Activated CD8-positive, alpha-beta memory T cell treated with anti-CD3 and anti-CD28 coated beads for 36 hours (primary cell): ENCODE results near the gene PCDHGC3. TPM values are rescaled to one million over a fixed set of nuclear protein-coding genes. Genes with fewer than 3 reads are reported as not detected.

Experiments
- CTCF ChIA-PET: fragments of 350-600 bp; sonication (Branson Sonifier 250); formaldehyde crosslinking; loops from one replicate; lab custom pipeline; 2021; ENCODE audit warnings: antibody characterized with exemption; lab: Charles Lee
- POLR2A ChIA-PET: fragments of 350-600 bp; sonication (Branson Sonifier 250); formaldehyde crosslinking; loops from one replicate; lab custom pipeline; 2021; ENCODE audit warnings: antibody characterized with exemption; lab: Charles Lee
- total RNA-seq, 2 experiments: library from RNA; stranded (reverse); gene quantifications; one replicate each; pipeline ENCODE4 v1.2.3, GENCODE V29; 2021

The PCDHGC3 gene
- total RNA-seq, 2 experiments from 2014 or later: 0.13 TPM; not detected in 1

DNA sequence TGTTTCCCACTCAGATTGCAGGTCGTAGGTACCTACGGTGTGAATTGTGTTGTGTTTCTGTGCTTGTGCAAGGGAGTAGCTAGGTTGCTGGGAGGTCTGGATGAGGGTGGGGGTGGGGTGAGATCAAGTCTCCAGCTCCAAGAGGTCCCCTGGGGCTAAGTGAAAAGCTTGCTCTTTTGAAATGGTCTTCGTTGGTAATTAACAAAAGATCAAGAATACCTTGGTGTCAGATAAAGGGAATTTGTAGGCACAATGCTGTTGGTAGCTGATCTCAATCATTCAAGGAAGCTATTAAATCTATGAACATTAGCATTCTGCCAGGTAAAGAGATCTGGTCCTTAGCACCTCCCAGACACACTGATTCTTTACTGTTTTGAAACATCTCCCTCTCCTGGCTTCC is 8.1 kb downstream of the PCDHGC3 start:
- ChIA-PET CTCF (no interaction called here), POLR2A (no interaction called here)

DNA sequence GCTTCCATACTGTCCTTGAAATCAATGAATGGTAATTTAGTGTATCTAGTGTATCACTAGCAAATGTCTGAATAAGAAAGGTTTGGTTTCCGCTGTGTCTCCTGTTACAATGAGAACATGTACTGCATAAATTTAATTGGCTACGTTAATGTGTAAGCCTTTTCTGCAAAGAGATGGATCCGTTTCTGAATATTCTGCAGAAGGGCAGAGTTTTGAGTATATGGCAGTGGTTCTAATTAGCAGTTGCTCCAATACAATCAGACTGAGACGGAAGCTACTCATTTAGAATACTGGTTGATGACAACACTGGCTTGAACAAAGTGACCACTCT is 8.5 kb downstream of the PCDHGC3 start:
- ChIA-PET CTCF (no interaction called here), POLR2A (interaction anchor here (0.6 kb wide), 1 partner anchor 29 kb away, joined by 4 read pairs; no protein-coding TSS in a partner anchor)

DNA sequence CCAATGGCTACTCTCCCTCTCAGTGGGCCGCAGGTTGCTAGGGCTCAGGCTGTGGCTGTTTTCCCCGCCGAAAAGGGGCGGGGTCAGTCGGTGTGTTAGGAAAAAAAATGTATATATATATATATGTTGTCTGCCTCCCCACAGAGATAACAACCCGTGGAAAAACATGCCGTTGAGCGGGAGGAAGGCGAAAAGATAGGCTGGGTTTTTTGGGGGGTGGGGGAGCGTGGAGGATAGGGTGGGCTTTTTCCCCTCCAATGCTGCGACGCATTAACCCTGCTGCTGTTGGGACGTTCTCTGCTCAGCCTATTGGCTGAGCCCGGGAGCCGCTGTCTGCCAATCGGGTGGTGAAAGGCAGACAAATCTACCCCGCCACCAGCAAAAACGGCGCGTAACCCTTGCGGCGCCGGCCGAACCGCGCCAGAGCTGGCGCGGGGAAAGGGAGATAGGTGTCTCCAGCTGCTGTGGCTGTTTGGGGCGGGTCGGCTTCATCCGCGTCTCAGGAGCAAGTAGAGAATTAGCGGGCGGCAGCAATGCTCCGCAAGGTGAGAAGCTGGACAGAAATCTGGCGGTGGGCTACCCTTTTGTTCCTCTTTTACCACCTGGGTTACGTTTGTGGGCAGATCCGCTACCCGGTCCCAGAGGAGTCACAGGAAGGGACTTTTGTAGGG is 9.0 kb downstream of the PCDHGC3 start, which contains the start of gene PCDHGC4:
TSS of gene PCDHGC4 (plus strand) at position 390 of the 671 bp plus-strand sequence. CDS start at position 534, 144 bp downstream.
- CTCF ChIA-PET: interaction anchor here (1.1 to 1.2 kb wide), 2 partner anchors 28 to 73 kb away, joined by 3 to 5 read pairs; no protein-coding TSS in a partner anchor
- POLR2A ChIA-PET: interaction anchor here (0.6 kb wide), 1 partner anchor 28 kb away, joined by 4 read pairs; no protein-coding TSS in a partner anchor

DNA sequence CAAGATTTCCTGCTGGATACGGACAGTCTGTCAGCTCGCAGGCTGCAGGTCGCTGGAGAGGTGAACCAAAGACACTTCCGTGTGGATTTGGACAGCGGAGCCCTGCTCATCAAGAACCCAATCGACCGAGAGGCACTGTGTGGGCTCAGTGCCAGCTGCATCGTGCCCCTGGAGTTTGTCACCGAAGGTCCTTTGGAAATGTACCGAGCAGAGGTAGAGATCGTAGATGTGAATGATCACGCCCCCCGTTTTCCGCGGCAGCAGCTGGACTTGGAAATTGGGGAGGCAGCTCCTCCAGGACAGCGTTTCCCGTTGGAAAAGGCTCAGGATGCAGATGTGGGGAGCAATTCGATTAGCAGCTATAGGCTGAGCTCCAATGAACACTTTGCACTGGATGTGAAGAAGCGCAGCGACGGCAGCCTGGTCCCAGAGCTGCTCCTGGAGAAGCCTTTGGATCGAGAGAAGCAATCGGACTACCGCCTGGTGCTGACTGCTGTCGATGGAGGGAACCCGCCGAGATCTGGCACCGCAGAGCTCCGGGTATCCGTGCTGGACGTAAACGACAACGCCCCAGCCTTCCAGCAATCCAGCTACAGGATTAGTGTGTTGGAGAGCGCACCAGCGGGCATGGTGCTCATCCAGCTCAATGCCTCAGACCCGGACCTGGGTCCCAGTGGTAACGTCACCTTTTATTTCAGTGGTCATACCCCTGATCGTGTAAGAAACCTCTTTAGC is 9.7 kb downstream of the PCDHGC3 start:
- POLR2A ChIA-PET: interaction anchor here (0.6 kb wide), 1 partner anchor 271 kb away, joined by 3 read pairs; no protein-coding TSS in a partner anchor

DNA sequence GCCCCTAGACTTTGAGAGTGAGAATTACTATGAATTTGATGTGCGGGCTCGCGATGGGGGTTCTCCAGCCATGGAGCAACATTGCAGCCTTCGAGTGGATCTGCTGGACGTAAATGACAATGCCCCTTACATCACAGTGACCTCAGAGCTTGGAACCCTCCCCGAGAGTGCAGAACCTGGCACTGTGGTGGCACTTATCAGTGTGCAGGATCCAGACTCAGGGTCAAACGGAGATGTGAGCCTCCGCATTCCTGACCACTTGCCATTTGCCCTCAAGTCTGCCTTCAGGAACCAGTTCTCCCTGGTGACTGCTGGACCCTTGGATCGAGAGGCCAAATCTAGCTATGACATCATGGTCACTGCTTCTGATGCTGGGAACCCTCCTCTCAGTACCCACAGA is 10.3 kb downstream of the PCDHGC3 start:
- ChIA-PET POLR2A (interaction anchor here (0.6 kb wide), 1 partner anchor 272 kb away, joined by 3 read pairs; no protein-coding TSS in a partner anchor), CTCF (interaction anchor here (1.1 to 1.2 kb wide), 2 partner anchors 27 to 72 kb away, joined by 3 to 5 read pairs; no protein-coding TSS in a partner anchor)

More for the DNA sequence above, 9.7 kb downstream of the PCDHGC3 start:
- CTCF ChIA-PET: interaction anchor here (1.1 to 1.2 kb wide), 2 partner anchors 27 to 73 kb away, joined by 3 to 5 read pairs; no protein-coding TSS in a partner anchor

DNA sequence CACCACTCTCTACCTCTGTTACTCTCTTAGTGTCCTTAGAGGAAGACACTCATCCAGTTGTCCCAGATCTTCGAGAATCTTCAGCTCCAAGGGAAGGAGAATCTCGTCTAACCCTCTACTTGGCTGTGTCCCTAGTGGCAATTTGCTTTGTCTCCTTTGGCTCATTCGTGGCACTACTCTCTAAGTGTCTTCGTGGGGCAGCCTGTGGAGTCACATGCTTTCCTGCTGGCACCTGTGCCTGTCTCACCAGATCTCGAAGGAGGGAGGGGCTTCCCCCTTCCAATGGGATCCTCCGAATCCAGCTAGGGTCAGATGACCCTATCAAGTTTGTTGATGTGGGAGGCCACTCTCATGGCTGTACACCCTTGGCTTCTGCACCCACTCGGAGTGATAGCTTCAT is 11.4 kb downstream of the PCDHGC3 start:
- ChIA-PET CTCF (interaction anchor here (1.1 kb wide), 1 partner anchor 71 kb away, joined by 4 read pairs; no protein-coding TSS in a partner anchor), POLR2A (no interaction called here)

DNA sequence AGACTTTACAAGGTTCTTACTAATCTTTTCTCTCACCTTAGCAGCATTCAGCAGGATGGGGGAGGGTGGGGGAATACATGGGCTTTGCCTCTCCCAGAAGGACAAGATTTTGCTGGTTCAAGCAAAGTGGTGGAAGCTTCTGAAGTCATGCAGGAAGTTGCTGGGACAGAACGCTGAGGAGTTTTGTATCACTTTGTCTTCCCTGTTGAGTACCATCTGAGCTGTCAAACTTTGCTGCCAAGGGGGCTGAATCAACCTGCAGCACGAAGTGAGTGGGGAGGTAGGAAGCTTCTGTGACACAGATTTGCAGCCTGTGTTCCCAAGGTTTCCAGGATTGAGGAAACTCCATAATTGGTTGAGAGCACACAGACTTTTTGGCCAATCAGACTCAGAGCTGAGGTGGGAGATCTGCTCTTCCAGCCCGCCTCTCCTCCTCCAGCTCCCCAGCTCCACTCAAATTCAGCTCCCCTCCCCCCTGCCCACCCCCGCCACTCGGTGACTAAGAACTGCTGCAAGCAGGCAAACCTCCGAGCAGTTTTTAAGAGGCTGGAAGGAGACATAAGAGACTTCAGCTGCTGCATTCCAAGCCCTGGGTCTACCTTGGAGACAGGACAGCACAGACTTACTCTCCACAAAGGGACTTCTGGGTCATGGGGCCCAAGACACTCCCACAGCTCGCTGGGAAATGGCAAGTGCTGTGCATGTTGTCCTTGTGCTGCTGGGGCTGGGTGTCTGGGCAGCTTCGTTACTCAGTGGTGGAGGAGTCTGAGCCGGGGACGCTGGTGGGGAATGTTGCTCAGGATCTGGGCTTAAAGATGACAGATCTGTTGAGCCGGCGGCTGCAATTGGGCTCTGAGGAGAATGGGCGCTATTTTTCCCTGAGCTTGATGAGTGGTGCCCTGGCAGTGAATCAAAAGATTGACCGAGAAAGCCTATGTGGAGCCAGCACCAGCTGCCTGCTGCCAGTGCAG is 13.1 kb downstream of the PCDHGC3 start, which contains the start of gene PCDHGC5:
TSS of gene PCDHGC5 (plus strand) at position 491 of the 971 bp plus-strand sequence. CDS start at position 651, 160 bp downstream.
- ChIA-PET CTCF (interaction anchor here (1.2 kb wide), 1 partner anchor 24 kb away, joined by 3 read pairs; no protein-coding TSS in a partner anchor), POLR2A (no interaction called here)

DNA sequence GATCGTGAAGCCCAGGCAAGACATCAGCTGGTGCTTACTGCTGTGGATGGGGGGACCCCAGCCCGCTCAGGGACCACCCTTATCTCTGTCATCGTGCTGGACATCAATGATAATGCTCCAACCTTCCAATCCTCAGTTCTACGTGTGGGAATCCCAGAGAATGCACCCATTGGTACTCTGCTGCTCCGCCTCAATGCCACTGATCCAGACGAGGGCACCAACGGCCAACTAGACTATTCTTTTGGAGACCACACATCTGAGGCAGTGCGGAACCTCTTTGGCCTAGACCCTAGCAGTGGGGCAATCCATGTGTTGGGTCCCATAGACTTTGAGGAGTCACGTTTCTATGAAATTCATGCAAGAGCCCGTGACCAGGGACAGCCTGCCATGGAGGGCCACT is 14.1 kb downstream of the PCDHGC3 start:
- CTCF ChIA-PET: no interaction called here
- POLR2A ChIA-PET: no interaction called here

DNA sequence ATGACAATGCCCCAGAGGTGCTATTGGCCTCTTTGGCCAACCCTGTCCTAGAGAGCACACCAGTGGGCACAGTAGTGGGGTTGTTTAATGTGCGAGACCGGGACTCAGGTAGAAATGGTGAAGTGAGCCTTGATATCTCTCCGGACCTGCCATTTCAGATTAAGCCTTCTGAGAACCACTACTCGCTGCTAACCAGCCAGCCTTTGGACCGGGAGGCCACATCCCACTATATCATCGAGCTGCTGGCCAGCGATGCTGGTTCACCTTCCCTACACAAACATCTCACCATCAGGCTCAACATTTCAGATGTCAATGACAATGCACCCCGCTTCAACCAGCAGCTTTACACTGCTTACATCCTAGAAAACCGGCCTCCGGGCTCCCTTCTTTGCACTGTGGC is 14.5 kb downstream of the PCDHGC3 start:
- ChIA-PET POLR2A (no interaction called here), CTCF (no interaction called here)

DNA sequence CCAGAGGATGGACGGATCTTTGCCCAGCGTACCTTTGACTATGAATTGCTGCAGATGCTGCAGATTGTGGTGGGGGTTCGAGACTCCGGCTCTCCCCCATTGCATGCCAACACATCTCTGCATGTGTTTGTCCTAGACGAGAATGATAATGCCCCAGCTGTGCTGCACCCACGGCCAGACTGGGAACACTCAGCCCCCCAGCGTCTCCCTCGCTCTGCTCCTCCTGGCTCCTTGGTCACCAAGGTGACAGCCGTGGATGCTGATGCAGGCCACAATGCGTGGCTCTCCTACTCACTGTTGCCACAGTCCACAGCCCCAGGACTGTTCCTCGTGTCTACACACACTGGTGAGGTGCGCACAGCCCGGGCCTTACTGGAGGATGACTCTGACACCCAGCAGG is 15.0 kb downstream of the PCDHGC3 start:
- ChIA-PET POLR2A (no interaction called here), CTCF (no interaction called here)

DNA sequence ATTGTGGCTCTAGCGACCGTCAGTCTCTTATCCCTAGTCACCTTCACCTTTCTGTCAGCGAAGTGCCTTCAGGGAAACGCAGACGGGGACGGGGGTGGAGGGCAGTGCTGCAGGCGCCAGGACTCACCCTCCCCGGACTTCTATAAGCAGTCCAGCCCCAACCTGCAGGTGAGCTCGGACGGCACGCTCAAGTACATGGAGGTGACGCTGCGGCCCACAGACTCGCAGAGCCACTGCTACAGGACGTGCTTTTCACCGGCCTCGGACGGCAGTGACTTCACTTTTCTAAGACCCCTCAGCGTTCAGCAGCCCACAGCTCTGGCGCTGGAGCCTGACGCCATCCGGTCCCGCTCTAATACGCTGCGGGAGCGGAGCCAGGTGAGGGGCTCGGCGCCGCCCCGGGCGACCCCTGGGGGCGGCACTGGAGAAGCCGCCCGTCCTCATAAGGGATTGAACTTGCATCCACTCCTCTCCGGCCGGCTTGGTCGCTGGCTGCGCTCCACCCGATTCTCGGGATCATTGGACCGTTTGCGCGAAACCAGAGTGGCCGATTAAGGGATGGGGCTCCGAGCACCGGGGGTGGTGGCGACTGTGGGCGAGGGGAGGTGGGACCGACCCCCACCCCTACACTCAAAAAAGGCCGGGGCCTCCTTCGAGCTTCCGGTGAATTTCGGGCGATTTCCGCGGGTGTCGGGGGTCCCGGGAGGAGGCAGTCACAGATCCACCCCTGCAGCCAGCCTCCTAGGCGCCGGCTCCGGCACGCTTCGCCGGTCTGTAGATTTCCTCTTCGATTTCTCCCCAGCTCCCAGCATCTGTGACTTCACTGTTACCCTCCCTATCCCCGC is 15.8 kb downstream of the PCDHGC3 start:
- ChIA-PET CTCF (interaction anchor here (1.4 kb wide), 1 partner anchor 66 kb away, joined by 3 read pairs; no protein-coding TSS in a partner anchor), POLR2A (no interaction called here)

DNA sequence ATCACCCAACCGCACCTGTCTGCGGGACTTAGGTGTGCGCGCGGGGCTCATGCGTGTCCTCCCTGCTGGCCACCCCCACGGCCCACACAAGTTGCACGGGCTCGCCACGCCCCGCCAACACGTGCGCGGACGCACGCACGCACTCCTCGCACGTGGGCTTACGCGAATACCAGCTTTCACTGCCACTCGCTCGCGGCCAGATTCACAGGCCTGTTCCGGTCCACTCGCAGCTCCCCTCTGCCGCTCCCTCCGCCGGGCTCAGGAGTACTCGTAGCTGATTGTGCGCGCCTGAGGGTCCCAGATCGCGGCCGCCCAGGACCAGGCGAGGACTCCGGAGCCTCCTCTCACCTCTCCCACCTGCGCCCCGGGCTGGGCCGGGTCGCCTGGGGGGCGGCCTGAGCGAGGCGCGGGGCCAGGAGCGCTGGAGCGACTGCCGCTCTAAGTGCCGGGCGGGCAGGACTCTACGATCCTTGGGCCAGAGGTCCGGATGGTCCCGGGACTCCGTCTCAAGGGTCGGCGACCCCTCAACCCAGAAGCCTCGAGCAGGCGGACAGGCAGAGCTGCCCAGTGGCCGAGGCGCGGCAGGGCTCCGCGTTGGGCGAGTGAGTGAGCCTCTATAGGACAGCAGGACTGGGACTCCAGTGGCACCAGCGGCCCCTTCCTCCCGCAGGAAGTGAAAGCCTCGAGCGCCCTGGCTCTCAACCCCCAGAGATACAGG is 16.6 kb downstream of the PCDHGC3 start:
- ChIA-PET POLR2A (no interaction called here), CTCF (interaction anchor here (0.8 to 1.7 kb wide), 3 partner anchors 20 to 80 kb away, joined by 3 to 4 read pairs (median 3); partner anchors contain the start of gene PCDHGA10)

DNA sequence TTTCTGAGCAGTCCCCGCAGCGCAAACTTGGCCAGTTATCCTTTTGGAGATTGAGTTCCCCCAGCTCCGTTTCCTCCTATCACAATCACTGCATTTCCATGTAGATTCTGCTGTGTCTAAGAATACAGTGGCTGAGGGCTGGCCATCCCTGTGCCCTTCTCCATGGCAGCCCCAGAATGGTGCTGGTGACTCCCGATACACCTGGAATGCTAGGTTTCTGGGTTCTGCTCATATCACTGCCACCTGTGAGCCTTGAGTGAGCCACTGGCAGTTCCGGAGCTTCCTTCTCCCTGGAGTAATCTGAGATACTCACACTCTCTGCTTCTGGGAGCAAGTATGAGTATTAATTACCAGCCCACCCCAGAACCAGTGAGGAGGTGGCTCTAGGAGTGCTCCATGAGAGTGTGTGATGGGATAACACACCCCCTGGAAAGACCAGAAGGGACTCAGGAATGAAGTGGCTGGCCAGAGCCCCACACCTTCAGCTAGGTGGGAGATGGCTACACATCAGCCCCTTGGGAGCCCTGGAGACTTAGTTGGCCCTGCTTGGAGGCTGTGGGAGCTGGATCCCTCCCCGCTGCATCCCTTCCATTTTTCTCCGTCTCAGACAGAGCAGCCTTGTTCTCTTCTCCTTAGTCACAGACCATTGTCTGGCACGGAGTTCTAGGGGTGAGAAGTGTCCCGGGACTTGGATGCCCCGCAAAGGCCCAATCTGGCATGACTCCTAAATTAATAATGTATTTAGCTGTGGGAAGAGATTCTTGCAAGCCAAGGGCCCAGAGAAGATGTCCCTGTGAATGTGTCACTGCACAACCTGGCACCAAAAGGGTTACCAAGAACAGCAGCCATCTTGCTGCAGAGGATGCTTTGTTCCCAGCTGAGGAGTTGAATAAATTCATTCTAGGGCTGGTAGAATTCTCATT is 18.0 kb downstream of the PCDHGC3 start:
- CTCF ChIA-PET: interaction anchor here (0.6 to 1.7 kb wide), 2 partner anchors 12 to 19 kb away, joined by 4 to 5 read pairs; no protein-coding TSS in a partner anchor

DNA sequence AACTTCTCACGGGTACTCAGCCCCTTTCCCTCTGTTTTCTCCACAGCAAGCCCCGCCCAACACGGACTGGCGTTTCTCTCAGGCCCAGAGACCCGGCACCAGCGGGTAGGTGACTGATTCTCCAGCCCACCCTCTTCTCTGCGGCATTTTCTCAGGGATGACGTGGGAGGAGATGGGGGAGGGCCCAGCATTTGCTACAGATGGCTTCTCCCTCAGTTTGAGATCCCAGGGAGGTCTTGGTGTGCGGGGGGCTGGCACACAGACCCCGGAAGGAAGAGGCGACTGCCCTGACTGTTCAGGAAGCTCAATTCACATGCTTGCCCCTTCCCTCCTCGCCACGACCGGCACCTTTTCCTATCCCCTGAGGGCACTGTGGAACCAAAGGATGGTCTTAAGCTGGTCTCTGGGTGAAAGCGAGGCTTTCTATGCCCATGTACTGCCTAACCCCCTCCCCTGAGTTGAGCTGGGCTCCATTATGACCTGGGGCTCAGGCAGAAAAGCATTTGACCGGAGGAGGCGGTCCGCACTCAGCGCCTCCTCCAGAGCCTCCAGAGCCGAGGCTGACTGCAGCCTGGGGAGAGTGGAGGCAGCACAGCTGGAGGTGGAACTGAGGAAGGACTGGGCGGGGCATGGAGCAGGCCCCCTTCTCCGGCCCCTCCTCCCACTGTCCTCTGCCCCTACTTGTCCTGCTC is 19.1 kb downstream of the PCDHGC3 start:
- CTCF ChIA-PET: no interaction called here
- POLR2A ChIA-PET: no interaction called here

More for the DNA sequence above, 18.0 kb downstream of the PCDHGC3 start:
- POLR2A ChIA-PET: no interaction called here

DNA sequence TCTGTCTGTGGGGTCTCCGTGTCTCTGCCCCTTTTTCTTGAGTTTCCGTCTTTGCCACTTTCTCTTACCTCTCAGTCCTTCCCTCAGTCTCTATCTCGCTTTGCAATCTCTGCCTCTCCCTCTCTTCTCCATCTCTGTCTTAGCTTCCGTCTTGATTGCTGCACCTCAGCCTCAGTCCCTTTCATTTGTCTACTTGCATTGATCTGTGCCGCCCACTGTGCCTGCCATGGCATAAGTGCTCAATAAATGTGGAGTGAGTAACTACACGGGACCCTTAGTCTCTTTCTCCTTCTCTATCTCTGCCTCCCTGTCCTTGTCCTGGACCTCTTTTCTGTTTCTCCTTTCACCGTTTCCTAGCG is 19.7 kb downstream of the PCDHGC3 start:
- CTCF ChIA-PET: no interaction called here
- POLR2A ChIA-PET: no interaction called here

DNA sequence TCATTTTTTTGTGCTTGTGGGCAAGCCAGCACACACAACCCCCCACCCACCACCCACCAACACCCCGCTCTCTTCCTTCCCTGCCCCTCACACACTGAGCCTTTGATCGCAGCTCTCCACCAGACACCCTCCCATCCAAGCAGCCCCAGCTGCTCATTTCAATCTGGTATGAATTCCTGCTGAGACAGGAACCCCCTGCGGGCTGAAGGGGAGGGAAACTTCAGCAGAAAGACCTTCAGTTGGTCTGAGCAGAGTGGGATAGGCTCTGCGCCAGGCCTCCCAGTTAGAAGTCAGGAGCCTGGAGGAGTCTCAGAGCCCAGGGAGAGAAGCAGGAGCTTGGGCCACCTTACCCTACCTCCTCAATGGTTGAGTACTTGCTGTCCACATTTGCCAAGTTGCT is 20.3 kb downstream of the PCDHGC3 start:
- CTCF ChIA-PET: no interaction called here
- POLR2A ChIA-PET: no interaction called here
